ENCODE data around the gene AEBP1.

The AEBP1 gene

DNA sequence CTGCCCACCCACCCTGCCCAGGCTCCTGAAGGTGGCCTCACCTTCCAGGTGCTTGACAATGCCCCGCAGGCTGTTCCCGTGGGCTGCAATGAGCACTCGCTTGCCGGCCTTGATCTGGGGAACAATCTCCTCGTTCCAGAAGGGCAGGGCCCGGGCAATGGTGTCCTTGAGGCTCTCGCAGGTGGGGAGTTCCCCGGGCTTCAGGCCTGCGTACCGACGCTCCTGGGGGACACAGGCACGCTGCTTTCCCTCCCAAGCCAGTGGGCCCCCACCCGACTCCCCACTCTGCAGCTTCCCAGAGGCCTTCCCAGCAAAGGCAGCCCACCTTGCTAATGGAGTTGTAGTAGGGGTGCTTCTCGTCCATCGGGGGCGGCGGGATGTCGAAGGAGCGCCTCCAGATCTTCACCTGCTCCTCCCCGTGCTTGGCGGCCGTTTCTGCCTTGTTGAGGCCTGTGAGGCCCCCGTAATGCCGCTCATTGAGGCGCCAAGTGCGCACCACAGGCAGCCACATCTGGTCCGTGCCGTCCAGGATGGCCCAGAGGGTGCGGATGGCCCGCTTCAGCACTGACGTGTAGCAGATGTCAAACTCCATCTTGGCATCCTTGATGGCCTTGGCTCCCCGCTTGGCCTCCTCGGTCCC lies 39.2 kb upstream of the AEBP1 start:
- TF ChIP-seq, protein P1, sequence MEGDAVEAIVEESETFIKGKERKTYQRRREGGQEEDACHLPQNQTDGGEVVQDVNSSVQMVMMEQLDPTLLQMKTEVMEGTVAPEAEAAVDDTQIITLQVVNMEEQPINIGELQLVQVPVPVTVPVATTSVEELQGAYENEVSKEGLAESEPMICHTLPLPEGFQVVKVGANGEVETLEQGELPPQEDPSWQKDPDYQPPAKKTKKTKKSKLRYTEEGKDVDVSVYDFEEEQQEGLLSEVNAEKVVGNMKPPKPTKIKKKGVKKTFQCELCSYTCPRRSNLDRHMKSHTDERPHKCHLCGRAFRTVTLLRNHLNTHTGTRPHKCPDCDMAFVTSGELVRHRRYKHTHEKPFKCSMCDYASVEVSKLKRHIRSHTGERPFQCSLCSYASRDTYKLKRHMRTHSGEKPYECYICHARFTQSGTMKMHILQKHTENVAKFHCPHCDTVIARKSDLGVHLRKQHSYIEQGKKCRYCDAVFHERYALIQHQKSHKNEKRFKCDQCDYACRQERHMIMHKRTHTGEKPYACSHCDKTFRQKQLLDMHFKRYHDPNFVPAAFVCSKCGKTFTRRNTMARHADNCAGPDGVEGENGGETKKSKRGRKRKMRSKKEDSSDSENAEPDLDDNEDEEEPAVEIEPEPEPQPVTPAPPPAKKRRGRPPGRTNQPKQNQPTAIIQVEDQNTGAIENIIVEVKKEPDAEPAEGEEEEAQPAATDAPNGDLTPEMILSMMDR (IDR thresholded peaks at IDR 0.05; ENCODE audit: low read depth, low read length) = no peak
- no peak for TF ChIP-seq EZH2phosphoT487 (IDR thresholded peaks at IDR 0.05; ENCODE audit: low read depth)
- Histone ChIP-seq H3K9me3 (ENCODE audit: insufficient read depth, low read length) (no peaks in the 10 kb centered on the region), H4K20me1 (ENCODE audit: insufficient read depth, low read length) (peaks cover 3% of the 10 kb centered on the region; the same call in 1 of the 2 replicates), H3K9ac (ENCODE audit: low read length) (no peak overlapping the region), H3K79me2 (ENCODE audit: low read length) (no peaks in the 10 kb centered on the region), H2AFZ (ENCODE audit: low read depth, low read length) (no peak overlapping the region), H3K4me1 (ENCODE audit: low read length) (no peaks in the 10 kb centered on the region; the same call in 1 of the 2 replicates), H3K27ac (ENCODE audit: low read length) (no peak overlapping the region), H3K36me3 (replicated peaks; ENCODE audit: low read depth, low read length) (peaks cover 28% of the 10 kb centered on the region), H3K4me3 (ENCODE audit: low read length) (no peak overlapping the region), H3K27me3 (ENCODE audit: low read depth, low read length) (peaks cover 12% of the 10 kb centered on the region), H3K4me2 (ENCODE audit: low read length) (no peak overlapping the region)

DNA sequence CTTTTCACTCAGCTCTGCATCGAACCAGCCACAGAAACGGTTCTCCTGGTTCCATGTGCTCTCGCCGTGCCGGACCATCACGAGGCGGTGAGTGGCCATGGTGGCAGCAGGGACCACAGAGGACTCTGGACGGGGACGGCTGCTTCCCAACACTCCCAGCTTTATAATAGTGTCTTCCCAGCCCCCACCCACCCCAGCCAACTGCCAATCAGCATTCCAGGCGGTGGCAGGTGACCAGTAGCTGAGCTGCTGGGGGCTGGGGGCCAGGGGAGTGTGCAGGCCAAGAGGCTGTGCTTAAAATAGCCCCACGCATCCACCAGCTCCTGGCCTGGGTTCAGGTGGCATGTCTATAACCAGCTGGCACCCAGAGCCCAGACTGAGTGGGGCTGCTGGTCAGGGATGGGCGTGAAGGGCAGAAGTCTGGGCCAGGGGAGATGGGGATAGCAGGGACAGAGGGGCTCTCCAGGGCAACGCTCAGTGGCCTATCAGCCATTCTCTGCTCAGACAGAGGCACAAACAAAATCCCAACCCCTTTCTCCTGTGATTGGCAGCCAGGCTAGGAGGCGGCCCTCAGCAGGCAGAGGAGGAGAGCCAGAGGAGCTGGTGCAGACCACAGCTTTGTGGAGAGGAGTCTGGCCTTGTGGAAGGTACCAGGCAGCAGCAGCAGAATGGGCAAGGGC lies 38.6 kb upstream of the AEBP1 start, which contains the start of gene PGAM2:
Gene PGAM2 (minus strand): TSS at position 137 of the 680 bp plus-strand sequence. CDS start 38 bp downstream, at position 99.
- Histone ChIP-seq H3K27me3 (ENCODE audit: low read depth, low read length) (peaks cover 12% of the 10 kb centered on the region), H3K4me3 (ENCODE audit: low read length) (no peak within 1 kb of the TSS), H3K9me3 (ENCODE audit: insufficient read depth, low read length) (no peaks in the 10 kb centered on the region), H3K4me2 (ENCODE audit: low read length) (no peak within 1 kb of the TSS), H3K4me1 (ENCODE audit: low read length) (no peaks in the 10 kb centered on the region; the same call in 1 of the 2 replicates), H4K20me1 (ENCODE audit: insufficient read depth, low read length) (peaks cover 3% of the 10 kb centered on the region; the same call in 1 of the 2 replicates), H3K9ac (ENCODE audit: low read length) (no peak within 1 kb of the TSS), H2AFZ (ENCODE audit: low read depth, low read length) (no peak within 1 kb of the TSS), H3K36me3 (replicated peaks; ENCODE audit: low read depth, low read length) (peaks cover 22% of the 10 kb centered on the region), H3K27ac (ENCODE audit: low read length) (no peak within 1 kb of the TSS), H3K79me2 (ENCODE audit: low read length) (no peaks in the 10 kb centered on the region)
- TF ChIP-seq, protein P1 (IDR thresholded peaks at IDR 0.05; ENCODE audit: low read depth, low read length) = no peak
- TF ChIP-seq EZH2phosphoT487 (IDR thresholded peaks at IDR 0.05; ENCODE audit: low read depth) = no peak

DNA sequence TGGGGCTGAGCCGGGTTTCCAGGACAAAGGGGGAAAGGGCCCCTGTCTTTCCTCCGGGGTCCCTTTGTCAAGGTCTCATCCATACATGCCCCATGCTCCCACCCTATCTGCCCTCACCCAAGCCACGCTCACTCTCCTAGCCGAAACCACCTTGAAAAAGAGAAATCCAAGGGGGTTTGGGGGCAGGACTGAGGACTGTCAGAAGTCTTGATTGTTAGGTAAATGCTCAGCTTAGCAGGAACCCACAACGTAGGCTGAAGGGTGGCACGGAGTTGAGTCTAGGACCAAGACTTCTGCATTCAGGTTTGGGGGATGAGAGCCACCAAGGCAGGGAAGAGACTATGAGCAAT lies 38.1 kb upstream of the AEBP1 start:
- Histone ChIP-seq H3K4me1 (ENCODE audit: low read length) (no peaks in the 10 kb centered on the region; the same call in 1 of the 2 replicates), H3K9ac (ENCODE audit: low read length) (no peak overlapping the region), H3K36me3 (replicated peaks; ENCODE audit: low read depth, low read length) (peaks cover 18% of the 10 kb centered on the region), H3K4me2 (ENCODE audit: low read length) (no peak overlapping the region), H4K20me1 (ENCODE audit: insufficient read depth, low read length) (peaks cover 3% of the 10 kb centered on the region; the same call in 1 of the 2 replicates), H2AFZ (ENCODE audit: low read depth, low read length) (no peak overlapping the region), H3K79me2 (ENCODE audit: low read length) (no peaks in the 10 kb centered on the region), H3K9me3 (ENCODE audit: insufficient read depth, low read length) (no peaks in the 10 kb centered on the region), H3K4me3 (ENCODE audit: low read length) (no peak overlapping the region), H3K27ac (ENCODE audit: low read length) (no peak overlapping the region), H3K27me3 (ENCODE audit: low read depth, low read length) (peaks cover 12% of the 10 kb centered on the region)
- TF ChIP-seq, protein P1 (IDR thresholded peaks at IDR 0.05; ENCODE audit: low read depth, low read length) = no peak
- no peak for TF ChIP-seq EZH2phosphoT487 (IDR thresholded peaks at IDR 0.05; ENCODE audit: low read depth)

DNA sequence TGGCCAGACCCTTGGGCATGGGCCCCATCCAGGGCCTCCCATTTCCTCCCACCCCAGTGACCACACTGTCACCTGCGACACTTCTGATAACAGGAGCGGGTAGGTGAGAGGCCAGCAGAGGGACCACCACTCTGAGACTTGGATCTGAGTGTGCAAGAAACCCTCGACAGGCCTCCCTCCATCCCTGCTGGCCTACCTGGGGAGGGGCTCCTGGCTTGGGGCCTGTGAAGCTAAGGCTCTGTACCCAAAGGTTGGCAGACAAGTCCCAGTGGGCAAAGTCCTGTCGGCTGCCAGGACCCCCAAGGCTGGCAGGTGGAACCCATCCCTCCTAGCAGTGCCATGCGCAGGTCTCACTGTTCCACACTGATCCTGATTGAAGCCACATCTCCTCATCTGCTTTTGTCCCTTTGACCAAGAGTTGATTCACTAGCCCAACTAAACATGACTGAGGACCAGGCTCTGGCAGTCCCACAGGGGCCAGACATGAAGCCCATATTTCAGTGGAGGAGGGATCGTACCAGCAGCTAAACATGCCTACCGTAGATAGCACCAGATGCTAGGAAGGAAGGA lies 37.6 kb upstream of the AEBP1 start:
- peaks cover 14% of the 10 kb centered on the region for H3K36me3 ChIP-seq (replicated peaks; ENCODE audit: low read depth, low read length)
- H3K9me3 ChIP-seq (ENCODE audit: insufficient read depth, low read length) = no peaks in the 10 kb centered on the region
- no peak overlapping the region for H2AFZ ChIP-seq (ENCODE audit: low read depth, low read length)
- no peak overlapping the region for H3K9ac ChIP-seq (ENCODE audit: low read length)
- H3K4me3 ChIP-seq (ENCODE audit: low read length) = no peak overlapping the region
- TF ChIP-seq EZH2phosphoT487 (IDR thresholded peaks at IDR 0.05; ENCODE audit: low read depth) = no peak
- TF ChIP-seq, protein P1 (IDR thresholded peaks at IDR 0.05; ENCODE audit: low read depth, low read length) = no peak
- H4K20me1 ChIP-seq (ENCODE audit: insufficient read depth, low read length) = peaks cover 3% of the 10 kb centered on the region; the same call in 1 of the 2 replicates
- peaks cover 12% of the 10 kb centered on the region for H3K27me3 ChIP-seq (ENCODE audit: low read depth, low read length)
- H3K79me2 ChIP-seq (ENCODE audit: low read length) = no peaks in the 10 kb centered on the region
- no peak overlapping the region for H3K27ac ChIP-seq (ENCODE audit: low read length)
- no peak overlapping the region for H3K4me2 ChIP-seq (ENCODE audit: low read length)
- no peaks in the 10 kb centered on the region; the same call in 1 of the 2 replicates for H3K4me1 ChIP-seq (ENCODE audit: low read length)

Measured in OCI-LY3 (cell line).